HepG2 (cell line): Measurements from ENCODE around the gene TEX261. TPM values are rescaled to one million over a fixed set of nuclear protein-coding genes. Genes with fewer than 3 reads are reported as not detected.

Experiments
- ATAC-seq: fragments of 200-7000 bp; cut with Tn5 transposase; 3 replicates; pipeline ENCODE4 v1.9.1; 2020; ENCODE audit warnings: mild to moderate bottlenecking, moderate library complexity
- BruUV-seq: library from RNA; stranded (reverse); fragments of 400-500 nt; replicated peaks from 2 replicates; lab custom pipeline; 2021; lab: Mats Ljungman, UMichigan
- CTCF ChIA-PET: fragments of 300-600 bp; formaldehyde crosslinking; extraction: SDS; loops from one replicate; lab custom pipeline; 2021; ENCODE audit warnings: low total read pairs, inconsistent platforms, low intra/inter-chr PET ratio; lab: Yijun Ruan, JAX
- POLR2A ChIA-PET: fragments of 350-600 bp; sonication (Branson Sonifier 250); formaldehyde crosslinking; loops from one replicate; lab custom pipeline; 2020; ENCODE audit warnings: antibody characterized with exemption, inconsistent platforms; lab: Yijun Ruan, JAX
- DNase-seq: peaks from one replicate; pipeline ENCODE4 v3.0.0-alpha.2; 2015; ENCODE audit warnings: low spot score
- FAIRE-seq: peaks from 3 replicates; lab custom pipeline; 2011; peaks lifted over from hg19 to GRCh38; lab: Jason Lieb, UNC
- H2AFZ ChIP-seq: one replicate; pipeline ENCODE4 v1.6.1; 2011; ENCODE audit warnings: low read length, inconsistent platforms
- H3K27ac ChIP-seq: fragments of 300-600 bp; 3 replicates; pipeline ENCODE4 v1.8.0; 2011; ENCODE audit warnings: mixed run types, mild to moderate bottlenecking, mixed read lengths, low read length, inconsistent platforms; ENCODE audit not compliant: insufficient read depth; ENCODE audit errors: extremely low read length
- H3K27me3 ChIP-seq, 2 experiments: fragments of 200-600 bp in 1 of 2; 2 replicates in 1 of 2; 3 replicates in 1 of 2; pipeline versions ENCODE4 v1.6.0 to v1.8.0; 2011; ENCODE audit warnings: low read length in 2 of 2, mild to moderate bottlenecking in 2 of 2, moderate library complexity in 2 of 2, inconsistent platforms in 1 of 2; ENCODE audit not compliant: insufficient read depth in 2 of 2, control insufficient read depth in 1 of 2
- H3K36me3 ChIP-seq, 2 experiments: fragments of 200-600 bp in 1 of 2; replicated peaks in 1 of 2; 2 replicates in 1 of 2; 3 replicates in 1 of 2; pipeline versions ENCODE4 v1.5.1 to v1.8.0; 2011; ENCODE audit warnings: low read length in 2 of 2, inconsistent platforms in 1 of 2; ENCODE audit not compliant: insufficient read depth in 2 of 2, control insufficient read depth in 1 of 2
- H3K4me1 ChIP-seq: 2 replicates; pipeline ENCODE4 v1.5.1; 2012; ENCODE audit warnings: low read length, inconsistent platforms; ENCODE audit not compliant: insufficient read depth
- H3K4me2 ChIP-seq: 2 replicates; pipeline ENCODE4 v1.6.0; 2011; ENCODE audit warnings: low read depth, low read length, inconsistent platforms
- H3K4me3 ChIP-seq, 3 experiments: fragments of 200-600 bp in 1 of 3; sonication (generic), shearing (Covaris generic) in 1 of 3; replicated peaks in 1 of 3; 2 replicates each; pipeline ENCODE4 v1.5.1; 2011 to 2016; ENCODE audit warnings: low read length in 3 of 3, inconsistent platforms in 2 of 3, low read depth in 2 of 3, mild to moderate bottlenecking in 2 of 3, control low read depth in 1 of 3, mixed read lengths in 1 of 3; ENCODE audit not compliant: insufficient read depth in 1 of 3
- H3K79me2 ChIP-seq: one replicate; pipeline ENCODE4 v1.6.1; 2011; ENCODE audit warnings: low read length, inconsistent platforms; ENCODE audit not compliant: insufficient read depth
- H3K9ac ChIP-seq: 2 replicates; pipeline ENCODE4 v1.6.0; 2011; ENCODE audit warnings: mild to moderate bottlenecking, low read depth, low read length, inconsistent platforms; ENCODE audit not compliant: insufficient read depth
- H3K9me3 ChIP-seq: 2 replicates; pipeline ENCODE4 v1.5.1; 2012; ENCODE audit warnings: mild to moderate bottlenecking, low read length
- H4K20me1 ChIP-seq: 2 replicates; pipeline ENCODE4 v1.6.0; 2011; ENCODE audit warnings: inconsistent platforms, mild to moderate bottlenecking, low read length, moderate library complexity; ENCODE audit not compliant: insufficient read depth
- BRCA1 ChIP-seq: sonication (generic); formaldehyde crosslinking; IDR thresholded peaks from 2 replicates; pipeline ENCODE4 v1.4.0; 2020; ENCODE audit warnings: missing genetic modification reagents
- CCAR2 ChIP-seq: fragments of 200-400 bp; formaldehyde crosslinking; optimal IDR thresholded peaks from 2 replicates; pipeline ENCODE3; 2018; ENCODE audit warnings: low read depth, mild to moderate bottlenecking, low read length, moderate library complexity
- FOXK2 ChIP-seq: fragments of 450-650 bp; IDR thresholded peaks from 2 replicates; pipeline ENCODE4 v1.6.1; 2016
- POLR2G ChIP-seq: fragments of 200-400 bp; formaldehyde crosslinking; IDR thresholded peaks from 2 replicates; pipeline ENCODE4 v1.6.1; 2018; ENCODE audit warnings: mild to moderate bottlenecking, low read depth, low read length, moderate library complexity
- YY1 ChIP-seq: IDR thresholded peaks from 2 replicates; pipeline ENCODE4 v1.6.1; 2011; ENCODE audit warnings: low read length, low read depth, moderate library complexity, mild to moderate bottlenecking; ENCODE audit not compliant: insufficient read depth, insufficient replicate concordance
- ZNF101 ChIP-seq: sonication (generic); formaldehyde crosslinking; IDR thresholded peaks from 2 replicates; pipeline ENCODE4 v1.4.0; 2020; ENCODE audit warnings: mild to moderate bottlenecking, low read depth, missing genetic modification reagents, borderline replicate concordance
- ZNF20 ChIP-seq: sonication (generic); formaldehyde crosslinking; IDR thresholded peaks from 2 replicates; pipeline ENCODE4 v1.4.0; 2020; ENCODE audit warnings: mild to moderate bottlenecking, moderate library complexity, missing genetic modification reagents
- ZNF431 ChIP-seq: sonication (generic); formaldehyde crosslinking; IDR thresholded peaks from 2 replicates; pipeline ENCODE4 v1.9.0; 2022; ENCODE audit warnings: missing genetic modification reagents, low read depth, mild to moderate bottlenecking, borderline replicate concordance
- ZNF629 ChIP-seq: sonication (generic); formaldehyde crosslinking; conservative IDR thresholded peaks from 2 replicates; pipeline ENCODE4 v1.5.0; 2020; ENCODE audit warnings: missing genetic modification reagents
- WGBS: methylation state at CpG from one replicate; pipeline ENCODE4 v1.1.6; 2017; ENCODE audit warnings: low lambda C conversion rate; 5-methylcytosine and 5-hydroxymethylcytosine counted together
- in situ Hi-C: cut with HindIII; loops from 2 replicates; pipeline ENCODE4 v1.10.0; 2017; ENCODE audit warnings: low pct_unique_long_range_greater_than_20kb; ENCODE audit not compliant: extremely low pct_ligation_motif_present
- intact Hi-C: fragments of 100-400 bp; cut with micrococcal nuclease; formaldehyde crosslinking; loops from one replicate; pipeline ENCODE4 v1.10.0; 2022; ENCODE audit not compliant: unreplicated experiment
- polyA plus RNA-seq, 8 experiments: library from polyadenylated mRNA; depleted of rRNA in 3 of 8; stranded (reverse) in 7 of 8; unstranded in 1 of 8; fragments of >200 nt; fragmentation: Illumina TruSeq in 4 of 8; extraction: Trizol in 4 of 8; gene quantifications; 2 replicates each; pipeline versions ENCODE4 v1.2.1 to v1.2.3, GENCODE V29; 2011 to 2016; ENCODE audit warnings: low read depth in 4 of 8, missing spikeins in 1 of 8, mixed read lengths in 1 of 8; ENCODE audit not compliant: insufficient read depth in 1 of 8
- total RNA-seq, 5 experiments: library from RNA; depleted of rRNA; stranded (reverse); fragments of >200 nt; fragmentation: Illumina TruSeq; extraction: Trizol; gene quantifications; 2 replicates each; pipeline ENCODE4 v1.2.3, GENCODE V29; 2016; ENCODE audit warnings: low read depth in 1 of 5

The TEX261 gene
- total and polyA plus RNA-seq, 2 of the 13 experiments (the other 11 are each of a cell fraction or from before 2014, with no cell fraction given) = 43.8 to 78.7 TPM

DNA sequence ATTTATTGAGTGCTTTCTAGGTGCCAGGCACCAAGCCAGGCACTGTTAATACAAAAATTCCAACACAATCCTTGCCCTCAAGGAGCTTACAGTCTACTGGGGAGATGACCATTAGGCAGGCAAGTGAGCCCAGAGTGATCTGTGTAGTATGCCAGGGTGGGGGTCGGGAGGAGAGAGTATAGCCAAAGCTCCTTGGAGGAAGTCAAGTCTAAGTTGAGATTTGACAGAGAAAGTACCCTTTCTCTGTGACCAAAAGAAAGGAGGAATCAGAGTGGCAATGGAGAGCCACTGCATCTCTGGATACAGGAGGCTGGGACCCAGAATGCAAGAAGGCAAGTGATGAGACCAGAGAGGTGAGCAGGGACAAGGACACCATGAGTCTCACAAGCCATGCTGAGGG lies 8.7 kb downstream of the TEX261 start:
- Histone ChIP-seq H3K9ac (no peak overlapping the region), H3K9me3 (no peaks in the 10 kb centered on the region), H3K79me2 (no peaks in the 10 kb centered on the region), H4K20me1 (no peaks in the 10 kb centered on the region), H2AFZ (no peak overlapping the region), H3K4me2 (no peak overlapping the region), H3K4me3 (no peak overlapping the region), H3K27ac (no peak overlapping the region), H3K27me3 (no peaks in the 10 kb centered on the region), H3K4me1 (no peaks in the 10 kb centered on the region), H3K36me3 (peaks cover 35 to 47% of the 10 kb centered on the region in 2 experiments)
- TF ChIP-seq FOXK2 (no peak), BRCA1 (CRISPR knock-in tag) (no peak), ZNF629 (CRISPR knock-in tag) (no peak), CCAR2 (no peak), YY1 (no peak), ZNF20 (CRISPR knock-in tag) (no peak)
- ATAC-seq (no peak), FAIRE-seq (no peak), DNase-seq (no peak)
- WGBS = 88% methylated on average over 1 of the region's 1 CpG
- CTCF ChIA-PET = no interaction called here
- POLR2A ChIA-PET = no interaction called here
- in situ Hi-C loops (no loop called here), intact Hi-C loops (no loop called here)
- no TSS peak for BruUV-seq

- Histone ChIP-seq H3K9me3 (no peaks in the 10 kb centered on the region), H3K36me3 (peaks cover 34 to 40% of the 10 kb centered on the region in 2 experiments), H3K79me2 (no peaks in the 10 kb centered on the region), H2AFZ (no peak overlapping the region), H3K4me1 (no peaks in the 10 kb centered on the region), H4K20me1 (no peaks in the 10 kb centered on the region), H3K9ac (no peak overlapping the region), H3K4me3 (no peak overlapping the region), H3K27ac (no peak overlapping the region), H3K4me2 (no peak overlapping the region), H3K27me3 (no peaks in the 10 kb centered on the region)
- no peak for DNase-seq
- TF ChIP-seq POLR2G = 0 out of 2 replicates have a peak, but pooled peaks have one; percentile 6
- TF ChIP-seq ZNF431 (CRISPR knock-in tag) = no peak
- TF ChIP-seq ZNF101 (CRISPR knock-in tag) = no peak
- WGBS = 99% methylated on average over 5 of the region's 5 CpGs
- intact Hi-C loops = no loop called here
- no TSS peak for BruUV-seq
- ChIA-PET POLR2A (no interaction called here), CTCF (interaction anchor here (1.3 kb wide), 1 partner anchor 85 kb away, joined by 3 read pairs; no protein-coding TSS in a partner anchor)
- in situ Hi-C loops = no loop called here
- no peak for ATAC-seq
- no peak for FAIRE-seq
Observed at GRCh38 chr2:70985283-70985688, 9.4 kb downstream of the TEX261 start.
